HG03108 (cell line): ENCODE measurements around the gene EIPR1.
"Not testable (repeated sequence)": the region's sequence is repeated elsewhere in the genome, so short reads cannot be mapped to it uniquely, and the experiment has no call there.

Source experiments
- ATAC-seq: cut with Tn5 transposase; IDR thresholded peaks from one replicate; pipeline ENCODE4 v1.9.1; 2021; ENCODE audit warnings: moderate library complexity; ENCODE audit not compliant: unreplicated experiment

Gene EIPR1

DNA sequence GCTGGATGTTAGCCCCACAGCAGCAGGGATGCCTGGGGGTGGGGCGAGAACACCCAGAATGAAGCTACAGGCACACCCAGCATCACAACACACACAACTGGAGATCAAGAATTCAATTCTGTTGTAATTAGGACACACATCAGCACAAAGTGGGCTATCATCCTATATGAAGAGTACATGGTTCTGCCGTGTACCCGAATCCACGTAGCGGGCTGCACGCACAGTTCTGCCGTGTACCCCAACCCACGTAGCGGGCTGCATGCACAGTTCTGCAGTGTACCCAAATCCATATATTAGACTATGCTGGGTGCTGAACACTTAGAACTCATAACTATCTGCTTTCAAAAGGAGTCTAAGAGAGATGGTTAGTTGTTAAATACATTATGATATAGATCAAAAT is 86.5 kb downstream of the EIPR1 start:
- ATAC-seq: no peak

DNA sequence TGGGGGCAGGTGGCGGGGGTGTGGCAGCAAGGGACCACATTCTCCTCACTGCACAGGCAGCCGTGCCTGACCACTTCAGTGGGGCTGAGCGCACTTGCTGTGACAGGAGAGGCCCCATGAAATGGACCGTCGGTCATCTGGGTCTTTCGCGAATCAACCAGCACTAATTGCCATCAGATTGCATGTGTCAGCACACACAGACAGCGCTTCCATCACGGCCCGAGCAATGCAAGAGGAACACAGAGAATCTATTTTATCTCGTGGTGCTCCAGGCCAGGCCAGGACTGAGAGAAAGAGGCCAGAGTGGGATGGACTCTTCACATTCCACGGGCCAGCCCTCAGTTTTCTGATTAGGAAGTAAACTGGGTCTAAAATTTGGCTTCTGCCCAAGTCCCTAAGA is 87.0 kb downstream of the EIPR1 start:
- no peak for ATAC-seq

DNA sequence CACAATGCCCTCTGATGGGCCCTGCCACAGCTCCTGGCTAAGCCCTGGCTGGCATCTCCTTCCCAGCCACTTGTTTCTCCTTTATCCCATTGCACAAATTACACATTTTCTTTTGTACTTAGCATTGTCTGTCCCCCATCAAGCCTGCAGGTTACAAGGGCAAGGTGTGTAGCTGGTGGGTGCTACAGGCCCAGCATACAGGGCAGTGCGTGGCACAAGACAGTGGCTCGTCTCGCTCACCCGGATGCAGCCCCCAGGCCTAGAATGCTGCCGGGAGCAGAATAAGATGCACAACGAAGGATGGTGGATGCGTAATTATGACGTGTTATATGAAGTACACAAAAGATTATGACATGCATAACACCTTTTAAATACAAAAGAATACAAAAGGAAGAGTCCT is 87.6 kb downstream of the EIPR1 start:
- ATAC-seq: no peak

DNA sequence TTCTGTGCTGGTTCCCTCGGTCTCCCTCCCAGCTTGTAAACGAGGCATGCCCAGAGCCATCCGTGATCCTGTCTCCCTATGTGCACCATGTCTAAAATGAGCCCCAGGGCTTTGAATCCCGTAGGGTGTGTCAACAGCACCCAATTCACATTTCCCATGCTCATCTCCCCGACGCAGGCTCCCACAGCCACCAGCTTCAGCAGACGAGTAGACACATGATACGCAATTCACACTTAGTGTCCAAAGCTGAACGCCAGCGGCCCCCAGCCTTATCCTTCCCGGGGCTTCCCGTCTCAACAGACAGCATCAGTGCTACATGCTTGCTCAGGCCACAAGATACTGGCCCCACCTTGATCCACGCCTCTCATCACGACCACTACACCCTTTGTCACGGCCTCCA is 88.1 kb downstream of the EIPR1 start:
- no peak for ATAC-seq

DNA sequence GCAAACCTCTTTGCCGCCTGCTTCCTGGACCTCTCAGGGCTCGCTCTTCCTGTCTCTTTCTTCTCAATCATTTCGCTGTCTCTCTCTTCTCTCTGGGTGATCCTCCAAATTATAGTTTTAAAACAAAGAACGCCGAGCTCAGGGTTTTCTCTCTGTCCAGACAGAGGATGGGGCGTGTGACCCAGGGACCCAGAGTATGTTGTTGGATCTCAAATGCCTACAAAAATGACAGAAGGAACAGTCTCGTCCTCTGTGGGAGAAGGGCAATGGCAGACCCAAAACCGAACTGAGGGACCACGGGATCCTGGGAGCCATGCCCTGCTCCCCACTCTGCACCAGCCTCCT is 88.5 kb downstream of the EIPR1 start:
- ATAC-seq: no peak

DNA sequence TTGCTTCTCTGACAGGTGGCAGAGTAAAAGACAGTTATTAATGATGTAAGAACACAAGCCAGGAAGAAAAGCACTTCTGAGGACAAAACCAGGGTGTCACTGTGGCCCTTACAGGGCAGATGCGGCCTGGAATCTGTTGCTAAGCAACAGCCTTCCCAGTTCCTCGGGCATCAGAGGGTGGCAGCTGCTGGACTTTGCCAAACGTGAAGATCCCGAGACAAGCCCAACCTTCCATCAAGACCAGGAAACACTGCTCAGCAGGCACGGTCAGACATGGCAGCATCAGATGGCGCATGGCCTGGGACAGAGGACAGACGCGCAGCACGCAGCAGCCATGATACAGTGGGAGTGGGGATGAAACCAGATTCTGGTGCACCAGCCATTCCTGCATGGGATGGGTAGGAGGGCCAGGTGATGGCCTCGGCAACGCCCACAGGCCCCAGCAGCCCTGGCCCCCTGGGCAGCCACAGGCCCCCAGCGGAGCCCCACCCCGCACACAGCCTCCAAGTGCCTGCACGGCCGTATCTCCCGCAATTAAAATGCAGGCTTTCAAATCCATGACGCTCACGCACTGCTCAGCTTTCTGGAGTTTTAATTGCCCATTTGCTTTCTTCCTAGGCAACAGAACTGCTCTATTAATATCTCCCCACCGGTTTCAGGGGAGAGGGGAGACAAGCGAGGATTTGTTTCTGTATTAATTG is 89.0 kb downstream of the EIPR1 start:
- no peak for ATAC-seq

DNA sequence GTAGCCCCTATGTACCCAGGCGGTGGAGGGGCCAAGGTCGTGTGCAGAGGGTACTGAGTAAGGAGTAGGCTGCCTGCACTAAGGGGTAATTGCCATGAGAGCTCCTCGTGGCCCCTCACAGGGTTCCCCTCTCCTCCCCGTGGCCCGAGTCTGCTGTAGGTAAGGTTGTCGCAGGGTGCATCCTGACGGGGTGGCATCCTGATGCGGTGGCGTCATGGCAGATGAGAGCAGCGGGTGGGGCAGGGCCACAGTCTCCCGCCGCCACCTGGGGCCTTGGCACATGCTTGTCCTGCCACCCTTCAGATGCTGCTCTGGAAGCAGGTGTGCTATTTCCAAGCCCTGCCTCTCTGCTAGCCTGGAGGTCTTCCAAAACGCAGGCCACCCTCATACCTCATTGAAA is 89.7 kb downstream of the EIPR1 start:
- ATAC-seq: no peak

DNA sequence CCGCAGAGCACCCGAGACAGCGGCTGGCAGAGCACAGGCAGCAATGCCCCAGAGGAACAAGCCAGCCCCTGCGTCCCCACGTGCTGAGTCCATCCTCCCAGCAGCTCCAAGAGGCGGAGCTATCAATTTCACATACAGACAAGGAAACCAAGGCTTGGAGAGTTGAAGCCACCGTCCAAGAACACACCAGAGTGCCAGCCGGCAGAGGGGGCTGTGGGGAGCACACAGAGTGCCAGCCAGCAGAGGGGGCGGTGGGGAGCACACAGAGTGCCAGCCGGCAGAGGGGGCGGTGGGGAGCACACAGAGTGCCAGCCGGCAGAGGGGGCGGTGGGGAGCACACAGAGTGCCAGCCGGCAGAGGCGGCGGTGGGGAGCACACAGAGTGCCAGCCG is 91.0 kb downstream of the EIPR1 start:
- ATAC-seq: not testable (repeated sequence)

DNA sequence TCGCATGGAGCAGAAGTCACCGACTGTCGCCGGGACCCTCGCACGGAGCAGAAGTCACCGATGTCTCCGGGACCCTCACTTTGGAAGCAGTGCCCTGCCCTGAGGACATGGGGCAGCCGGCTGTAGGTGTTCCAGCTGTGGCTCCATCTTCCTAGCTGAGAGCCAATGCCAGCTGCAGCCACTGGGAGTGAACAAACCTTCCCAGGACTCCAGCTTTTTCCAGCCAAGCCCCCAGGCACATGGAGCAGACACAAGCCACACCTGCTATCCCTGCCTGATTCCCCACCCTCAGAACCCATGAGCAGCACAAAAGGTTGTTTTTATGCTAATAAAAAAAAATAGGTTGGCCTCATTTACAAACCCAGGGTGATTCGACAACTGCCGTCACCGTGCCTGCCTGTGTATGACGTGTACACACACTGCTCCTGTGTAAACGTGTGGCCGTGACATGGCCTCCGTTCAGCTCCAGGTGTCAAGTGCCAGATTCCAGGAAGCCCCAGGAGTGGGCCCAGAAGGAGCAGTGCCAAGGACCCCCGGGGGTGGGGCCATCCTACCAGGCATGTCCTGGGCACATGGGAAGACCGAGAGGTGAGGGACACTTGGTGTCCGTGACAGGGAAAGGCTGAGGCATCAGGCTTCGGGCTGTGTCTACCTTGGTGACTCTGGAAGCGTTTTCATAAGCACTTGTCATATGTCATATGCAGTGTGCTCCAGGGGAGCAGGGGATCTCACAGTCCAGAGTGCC is 91.5 kb downstream of the EIPR1 start:
- no peak for ATAC-seq

DNA sequence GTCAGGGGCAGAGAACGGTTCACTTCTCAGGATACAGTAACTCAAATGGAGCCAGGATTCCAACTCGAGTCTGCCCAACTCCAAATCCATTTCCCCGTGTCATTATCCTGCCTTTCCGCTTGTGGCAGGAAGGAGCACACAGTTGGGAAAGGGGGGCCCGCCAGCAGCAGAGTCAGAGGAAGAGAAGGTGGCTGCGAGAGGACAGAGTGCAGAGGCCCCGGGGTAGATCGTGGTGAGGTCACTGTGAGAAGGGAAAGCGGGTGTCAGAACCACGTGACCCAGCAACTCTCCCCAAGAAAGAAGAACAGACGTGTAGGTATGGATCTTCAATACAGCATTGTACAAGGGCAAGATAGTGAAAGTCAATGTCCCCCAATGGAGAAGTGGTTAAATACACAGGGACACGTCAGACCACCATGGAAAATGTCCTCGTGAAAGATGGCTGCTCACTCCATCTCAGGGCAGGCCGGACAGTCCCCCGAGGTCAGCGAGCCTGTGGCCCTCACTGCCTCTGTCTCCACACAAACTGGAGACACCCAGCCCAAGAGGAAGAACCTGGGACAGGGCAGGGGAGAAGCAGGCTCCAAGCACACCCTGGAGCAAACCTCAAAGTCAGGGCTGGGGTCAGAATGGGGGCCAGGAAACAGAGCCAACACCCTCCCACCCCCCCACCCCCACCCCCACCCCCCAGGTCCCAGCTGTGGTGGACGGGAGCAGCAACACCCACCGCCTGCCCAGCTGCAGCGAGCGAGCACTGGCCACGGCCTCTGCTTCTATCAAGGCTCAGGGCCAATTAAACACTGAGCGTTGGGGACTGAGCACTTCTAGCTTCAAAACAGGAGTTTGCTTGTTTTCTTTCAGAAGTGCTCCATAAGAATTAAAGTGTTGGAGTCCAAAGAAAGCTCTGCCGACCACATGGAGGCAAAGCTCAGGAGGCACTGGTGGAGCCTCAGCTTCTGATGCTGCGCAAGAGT is 92.7 kb downstream of the EIPR1 start:
- no peak for ATAC-seq

DNA sequence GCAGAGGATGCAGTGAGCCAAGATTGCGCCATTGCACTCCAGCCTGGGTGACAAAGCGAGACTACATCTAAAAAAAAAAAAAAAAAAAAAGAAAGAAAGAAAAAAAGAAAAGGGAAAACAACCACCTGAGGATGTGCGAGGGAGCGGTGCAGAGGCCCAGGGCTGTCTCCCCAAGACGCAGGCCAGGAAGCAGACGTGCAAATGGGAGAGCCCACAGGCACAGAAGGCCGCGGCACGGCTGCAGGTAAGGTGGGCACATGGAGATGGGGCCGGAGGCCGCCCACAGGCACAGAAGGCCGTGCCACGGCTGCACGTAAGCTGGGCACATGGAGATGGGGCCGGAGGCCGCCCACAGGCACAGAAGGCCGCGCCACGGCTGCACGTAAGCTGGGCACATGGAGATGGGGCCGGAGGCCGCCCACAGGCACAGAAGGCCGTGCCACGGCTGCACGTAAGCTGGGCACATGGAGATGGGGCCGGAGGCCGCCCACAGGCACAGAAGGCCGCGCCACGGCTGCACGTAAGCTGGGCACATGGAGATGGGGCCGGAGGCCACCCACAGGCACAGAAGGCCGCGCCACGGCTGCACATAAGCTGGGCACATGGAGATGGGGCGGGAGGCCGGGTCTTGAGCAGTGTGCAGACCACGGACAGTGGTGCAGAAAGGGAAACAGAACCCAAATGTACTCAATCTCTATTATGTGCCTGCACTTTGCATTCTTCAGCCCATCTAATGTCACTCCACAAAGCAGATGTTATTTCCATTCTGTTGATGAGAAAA is 93.6 kb downstream of the EIPR1 start:
- ATAC-seq: not testable (repeated sequence)

DNA sequence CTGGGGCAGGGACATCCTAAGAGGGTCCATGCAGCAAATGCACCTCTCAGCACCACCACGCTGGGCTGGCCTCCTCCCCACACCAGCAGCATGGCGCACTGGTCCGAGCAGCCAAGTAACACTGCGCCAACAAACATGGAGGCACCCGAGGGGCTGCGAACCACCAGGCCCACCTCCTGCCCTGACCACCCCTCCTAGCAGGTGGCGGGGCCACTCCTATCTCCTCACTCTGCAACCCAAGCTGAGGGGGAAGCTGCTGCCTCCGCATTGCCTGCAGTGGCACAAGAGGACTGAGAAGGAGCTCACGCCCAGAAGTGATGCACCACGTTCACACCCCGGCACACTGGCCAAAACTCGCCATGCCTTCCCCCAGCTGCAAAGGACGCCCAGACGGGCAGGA is 94.4 kb downstream of the EIPR1 start:
- ATAC-seq: no peak

DNA sequence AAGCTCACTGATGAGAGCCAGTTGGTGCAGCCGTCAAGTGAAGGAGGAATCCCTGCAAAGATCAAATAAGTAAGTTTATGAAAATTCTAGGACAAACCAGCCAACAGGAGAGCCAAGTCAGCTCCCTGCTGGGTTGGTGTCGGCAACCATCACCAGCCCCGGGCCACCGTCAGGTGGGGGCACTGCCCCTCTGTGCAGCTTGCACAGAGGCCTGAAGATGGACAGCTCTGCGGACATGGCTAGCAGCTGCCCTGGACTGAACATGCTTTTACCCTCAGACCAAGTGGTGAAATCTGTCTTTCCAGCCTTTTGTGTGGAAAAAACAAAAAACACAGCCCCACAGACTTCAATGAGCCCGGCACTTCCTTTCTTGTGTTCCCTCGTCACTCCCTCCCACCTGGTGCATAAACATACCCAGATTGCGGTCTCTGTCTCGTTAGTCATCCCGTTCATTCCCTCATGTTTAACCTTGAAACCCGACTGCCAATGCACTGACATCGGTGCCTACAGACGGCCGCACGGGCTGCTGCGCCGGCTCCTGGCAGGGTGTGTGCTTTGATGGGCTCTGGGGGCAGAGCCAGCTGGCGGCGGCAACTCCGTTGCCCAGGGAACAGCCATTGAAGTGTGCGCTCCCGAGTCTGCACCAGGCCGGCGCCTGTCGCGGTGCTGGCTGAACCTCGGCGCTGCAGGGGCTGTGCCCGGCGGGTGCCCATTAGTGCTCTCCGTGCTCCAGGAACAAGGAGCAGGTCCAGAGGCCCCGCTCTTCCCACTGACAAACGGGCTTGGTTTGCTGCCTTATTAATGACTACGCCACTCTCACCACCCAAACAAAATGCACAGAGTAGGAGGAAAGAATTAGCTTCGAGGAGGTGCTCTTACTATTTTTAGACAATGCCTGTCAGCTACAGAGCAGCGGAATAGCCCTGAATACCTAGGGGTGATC is 95.3 kb downstream of the EIPR1 start:
- ATAC-seq: no peak

DNA sequence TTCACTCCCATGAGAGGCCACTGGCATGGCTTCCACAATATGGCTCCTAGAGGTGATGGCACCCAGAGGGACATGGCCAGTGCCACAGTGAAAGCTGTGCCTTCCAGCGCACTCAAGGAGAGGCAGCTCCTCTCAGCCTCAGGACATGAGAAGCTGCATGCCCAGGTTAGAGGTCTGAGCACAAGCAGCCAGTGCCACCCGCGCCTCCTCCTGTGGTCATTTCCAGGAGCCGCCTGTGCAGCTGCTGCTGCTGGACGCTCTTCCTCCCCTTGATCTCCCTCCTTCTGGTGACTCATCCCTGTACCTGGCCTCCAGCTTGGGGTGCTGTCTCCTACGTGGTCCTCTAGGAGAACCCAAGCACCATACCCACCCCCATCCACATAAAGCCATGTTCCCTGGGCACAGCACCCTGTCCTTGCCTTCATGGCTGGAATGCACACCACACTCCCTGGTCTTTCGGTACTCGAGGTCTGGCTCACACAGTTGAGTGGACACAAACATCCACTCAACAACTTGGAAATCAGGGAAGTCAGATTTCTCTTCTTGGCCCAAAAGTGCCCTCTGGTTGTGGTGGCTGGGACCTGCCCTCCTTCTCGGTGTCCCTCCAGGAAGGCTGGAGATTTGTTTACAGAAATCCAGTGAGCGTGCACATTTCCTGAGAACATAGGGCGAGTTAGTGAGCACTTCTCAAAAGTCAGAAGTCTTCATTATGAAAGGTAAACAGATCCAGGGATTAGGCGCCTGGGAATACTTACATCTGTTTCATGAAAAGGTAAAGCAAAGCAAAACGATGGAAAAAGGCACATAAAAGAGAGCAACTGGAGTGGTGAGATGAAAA is 96.7 kb downstream of the EIPR1 start:
- no peak for ATAC-seq

DNA sequence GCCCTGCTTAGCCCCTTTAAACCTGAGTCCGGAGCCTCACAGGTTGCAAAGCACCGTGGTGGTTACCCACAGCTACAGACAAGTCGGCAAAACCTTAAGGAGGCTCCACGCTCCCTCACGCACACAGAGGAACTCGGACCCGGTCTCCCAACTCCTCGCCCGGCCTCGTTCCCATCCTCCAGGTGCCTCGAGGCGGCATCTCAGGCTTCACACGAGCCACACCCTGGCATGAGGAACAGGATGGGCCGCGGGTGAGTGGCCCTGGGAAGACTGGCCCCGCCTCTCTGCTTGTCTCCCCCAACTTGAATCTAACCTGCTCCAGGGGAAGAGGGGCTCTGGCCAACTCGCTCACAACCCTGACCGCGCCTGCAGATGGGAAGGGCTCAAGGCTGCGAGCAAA is 97.4 kb downstream of the EIPR1 start:
- no peak for ATAC-seq

DNA sequence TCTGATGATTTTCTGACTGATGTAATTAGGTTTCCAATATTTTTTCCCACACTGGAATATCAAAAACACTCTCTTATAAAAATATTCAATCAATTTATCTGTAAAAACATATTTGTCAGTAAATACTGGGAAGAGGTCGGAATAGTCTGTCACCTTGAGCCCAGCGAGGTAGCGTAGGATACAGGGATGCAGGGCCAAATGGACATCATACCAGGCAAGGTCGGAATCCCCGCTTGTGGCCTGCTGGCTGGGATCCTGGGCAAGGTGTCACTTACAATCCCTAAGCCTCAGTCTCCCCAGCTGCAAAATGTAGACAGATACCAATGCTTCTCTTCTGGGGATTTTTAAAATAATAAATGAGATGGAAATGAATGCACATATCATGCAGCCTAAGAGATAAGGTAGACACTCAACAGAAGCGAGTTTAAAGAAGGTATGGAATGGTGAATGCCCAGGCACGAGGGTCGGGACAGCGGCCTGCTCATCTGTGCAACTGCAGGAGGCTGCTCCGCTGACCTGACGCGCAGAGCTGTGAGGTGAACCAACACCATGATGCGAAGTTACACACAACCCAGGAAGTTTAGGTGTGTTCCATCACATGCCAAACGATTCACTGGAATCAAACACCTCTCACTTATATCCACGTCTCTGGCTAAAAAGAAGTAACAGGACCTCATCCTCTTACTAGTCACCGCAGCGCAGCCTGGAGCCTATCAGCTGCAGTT is 98.2 kb downstream of the EIPR1 start:
- ATAC-seq: no peak

DNA sequence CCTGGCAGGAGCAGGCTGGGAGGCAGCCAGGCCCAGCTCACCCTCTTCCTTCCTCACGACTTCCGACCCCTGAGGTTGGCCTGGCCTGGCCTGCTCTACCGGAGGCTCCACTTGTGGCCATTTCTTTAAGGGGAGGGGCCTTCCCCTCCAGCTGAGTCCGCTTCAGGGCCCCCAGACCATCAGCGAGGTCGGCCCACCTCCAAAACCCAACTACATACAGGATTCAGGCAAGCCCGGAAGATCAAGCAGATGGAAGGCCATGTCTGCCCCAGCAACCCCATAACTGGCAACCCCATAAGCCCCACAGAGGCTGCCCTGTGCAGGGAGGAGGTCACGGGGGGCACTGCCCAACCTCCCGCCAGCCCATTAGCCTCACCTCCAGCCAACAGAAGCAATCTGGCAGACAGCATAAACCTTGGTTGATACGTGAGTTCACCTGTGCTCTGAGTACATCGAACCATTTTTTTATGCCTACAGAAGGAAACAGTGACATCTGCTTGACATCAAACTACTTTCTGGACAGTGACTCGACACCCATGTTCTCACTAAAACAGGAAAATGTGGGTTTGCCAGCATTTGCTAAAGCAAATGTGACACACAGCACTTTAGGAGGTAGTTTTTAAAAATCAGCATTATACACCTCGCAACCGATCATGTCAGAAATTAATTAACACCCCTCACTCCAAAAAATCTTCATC is 98.9 kb downstream of the EIPR1 start:
- no peak for ATAC-seq
